ENCODE measurements around the gene ZFP57.

ZFP57 gene

GRCh38 chr6:29656157-29656556 is 24.8 kb downstream of the ZFP57 start:
- no peak for DNase-seq (ENCODE audit: low read depth in 2 of 2)

- no peak for DNase-seq (ENCODE audit: low read depth in 2 of 2)
Measured at GRCh38 chr6:29655658-29656057, 25.3 kb downstream of the ZFP57 start.

- DNase-seq (ENCODE audit: low read depth in 2 of 2), result no peak
Measured at GRCh38 chr6:29653452-29654038, 27.4 kb downstream of the ZFP57 start.

- DNase-seq (ENCODE audit: low read depth in 2 of 2), result no peak
Measured at GRCh38 chr6:29652198-29652584, 28.8 kb downstream of the ZFP57 start.

- DNase-seq (ENCODE audit: low read depth in 2 of 2), result no peak
Measured at GRCh38 chr6:29651413-29652197, 29.3 kb downstream of the ZFP57 start.

GRCh38 chr6:29649701-29650673 is 31.0 kb downstream of the ZFP57 start:
- DNase-seq (ENCODE audit: low read depth in 2 of 2), result peak; percentile 91 to 97

GRCh38 chr6:29647927-29648642 is 32.9 kb downstream of the ZFP57 start:
- DNase-seq (ENCODE audit: low read depth in 2 of 2), result no peak

- no peak for DNase-seq (ENCODE audit: low read depth in 2 of 2)
Measured at GRCh38 chr6:29641430-29642148, 39.4 kb downstream of the ZFP57 start.

GRCh38 chr6:29637247-29637646 is 43.7 kb downstream of the ZFP57 start:
- DNase-seq (ENCODE audit: low read depth in 2 of 2), result no peak

GRCh38 chr6:29633534-29633905 is 47.4 kb downstream of the ZFP57 start:
- no peak for DNase-seq (ENCODE audit: low read depth in 2 of 2)

GRCh38 chr6:29632789-29633533 is 48.0 kb downstream of the ZFP57 start, which contains the start of gene GABBR1:
Gene GABBR1, minus strand, starts transcription at chr6:29633183. Its CDS starts 798 bp downstream, at chr6:29632385.
- peak; percentile 32 to 54 for DNase-seq (ENCODE audit: low read depth in 2 of 2)

- peak; percentile 33 to 48 for DNase-seq (ENCODE audit: low read depth in 2 of 2)
Measured at GRCh38 chr6:29631860-29632731, 48.9 kb downstream of the ZFP57 start.

- no peak for DNase-seq (ENCODE audit: low read depth in 2 of 2)
Measured at GRCh38 chr6:29631209-29631810, 49.6 kb downstream of the ZFP57 start.

GRCh38 chr6:29630315-29630714 is 50.6 kb downstream of the ZFP57 start:
- DNase-seq (ENCODE audit: low read depth in 2 of 2), result no peak

- DNase-seq (ENCODE audit: low read depth in 2 of 2), result no peak
Measured at GRCh38 chr6:29629571-29629970, 51.4 kb downstream of the ZFP57 start.

GRCh38 chr6:29628419-29629281 is 52.3 kb downstream of the ZFP57 start:
- peak in 1 of 2 donors; percentile 28 for DNase-seq (ENCODE audit: low read depth in 2 of 2)

- DNase-seq (ENCODE audit: low read depth in 2 of 2), result peak; percentile 31 to 34
Measured at GRCh38 chr6:29627755-29628418, 53.1 kb downstream of the ZFP57 start.
